ENCODE measurements around the gene TDRD1.

- TF ChIP-seq POLR2A (IDR thresholded peaks at IDR 0.05) (no peak), CTCF (IDR thresholded peaks at IDR 0.05) (no peak), EP300 (IDR thresholded peaks at IDR 0.05) (no peak)
Measured at GRCh38 chr10:114255227-114255626, 76.1 kb downstream of the TDRD1 start.

Measured in suprapubic skin (tissue), 3 donors.